ENCODE data around the gene SORCS3. TPM values are rescaled to one million over a fixed set of nuclear protein-coding genes. Genes with fewer than 3 reads are reported as not detected.
"Not testable (repeated sequence)": the region's sequence is repeated elsewhere in the genome, so short reads cannot be mapped to it uniquely, and the experiment has no call there.

The SORCS3 gene
- total RNA-seq, 1 donor from 2014 or later = not detected

DNA sequence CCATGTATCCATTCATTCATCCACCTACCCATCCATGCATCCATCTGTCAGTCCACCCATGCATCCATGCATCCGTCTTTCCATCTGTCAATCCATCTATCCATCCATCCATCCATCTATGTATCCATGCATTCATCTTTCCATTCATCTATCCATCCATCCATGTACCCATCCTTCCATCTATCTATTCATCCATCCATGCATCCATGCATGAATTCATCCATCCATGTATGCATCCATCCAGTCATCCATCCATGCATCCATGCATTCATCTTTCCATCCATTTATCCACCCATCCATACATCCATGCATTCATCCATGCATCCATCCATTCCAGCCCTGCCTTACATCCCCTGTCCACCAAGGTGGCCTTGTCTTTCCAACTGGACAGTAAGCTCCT, 45.7 kb downstream of the SORCS3 start:
- intact Hi-C loops (cut with DNase I) = no loop called here
- DNase-seq (ENCODE audit: low spot score) = no peak

DNA sequence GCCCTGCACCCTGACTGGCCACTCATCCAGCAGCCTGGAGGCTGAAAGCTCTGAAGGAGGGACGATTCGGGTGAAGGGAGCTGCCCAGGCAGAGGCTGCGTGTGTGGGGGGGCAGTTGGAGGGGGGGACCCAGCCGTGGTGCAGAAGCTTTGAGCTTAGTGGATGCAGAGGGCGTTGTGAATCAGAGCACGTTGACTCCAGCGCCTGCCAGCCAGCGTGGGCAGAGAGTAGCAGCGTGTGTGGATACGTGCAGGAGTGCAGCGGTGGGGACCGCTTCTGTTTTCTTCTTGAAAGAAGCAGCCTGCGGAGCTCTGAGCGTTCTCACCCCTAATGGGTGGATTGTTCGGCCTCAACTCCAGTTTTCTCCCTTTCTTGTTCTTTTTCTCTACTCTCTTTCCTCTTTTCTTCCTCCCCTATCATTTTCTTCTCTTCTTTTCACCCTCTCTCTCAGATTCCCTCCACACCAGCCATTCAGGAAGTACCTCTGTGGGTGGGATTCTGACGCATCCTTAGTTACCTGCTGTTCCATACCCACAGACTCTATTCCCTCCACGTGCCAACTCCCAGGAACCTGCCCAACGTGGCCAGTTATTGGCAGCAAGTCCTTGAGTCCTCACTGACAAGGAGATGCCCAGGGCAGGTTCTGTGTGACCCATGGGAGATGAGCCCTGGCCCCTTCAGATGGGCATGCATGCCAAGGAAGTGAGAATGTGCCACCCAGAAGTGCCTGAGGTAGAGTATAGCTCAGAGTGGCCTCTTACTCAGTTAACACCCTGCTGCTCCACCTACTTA, 47.4 kb downstream of the SORCS3 start:
- DNase-seq (ENCODE audit: low spot score) = no peak
- intact Hi-C loops (cut with DNase I) = no loop called here

DNA sequence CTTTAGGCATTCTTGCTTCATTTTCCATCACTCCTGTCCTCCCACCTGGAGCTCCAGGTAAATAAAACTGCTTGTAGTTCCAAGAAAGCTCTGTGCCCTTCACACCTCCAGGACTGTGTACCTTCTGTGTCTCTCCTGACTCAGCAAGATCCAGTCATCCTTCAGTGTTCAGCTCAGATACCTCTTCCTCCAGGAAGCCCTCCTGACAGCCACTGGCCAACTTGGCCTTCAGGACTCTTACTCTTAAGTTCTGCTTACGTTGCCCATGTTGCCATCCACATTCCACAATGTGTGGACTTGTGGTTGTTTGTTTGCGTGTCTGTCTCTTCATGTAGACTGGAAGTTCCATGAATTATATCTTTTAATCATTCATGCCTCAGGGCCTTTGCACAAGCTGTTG, 48.0 kb downstream of the SORCS3 start:
- intact Hi-C loops (cut with DNase I) = no loop called here
- no peak for DNase-seq (ENCODE audit: low spot score)

DNA sequence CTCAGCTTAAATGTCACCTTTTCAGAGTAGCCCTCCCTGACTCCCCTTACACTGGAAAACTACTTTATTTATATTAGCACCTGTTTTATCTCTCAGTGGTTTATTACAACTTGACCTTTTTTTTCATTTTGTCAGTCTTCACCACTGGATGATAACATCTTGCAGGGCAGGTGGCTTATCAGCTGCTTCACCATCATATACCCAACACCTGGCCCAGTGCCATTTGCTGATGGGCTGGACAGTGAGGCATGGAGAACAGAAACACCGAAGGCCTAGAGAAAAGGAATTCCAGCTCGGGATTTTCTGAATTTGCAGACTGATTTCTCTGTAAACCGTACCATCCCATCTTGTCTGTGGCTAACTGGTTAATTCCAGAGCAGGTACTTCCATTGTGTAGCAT, 48.5 kb downstream of the SORCS3 start:
- intact Hi-C loops (cut with DNase I) = no loop called here
- DNase-seq (ENCODE audit: low spot score) = no peak

DNA sequence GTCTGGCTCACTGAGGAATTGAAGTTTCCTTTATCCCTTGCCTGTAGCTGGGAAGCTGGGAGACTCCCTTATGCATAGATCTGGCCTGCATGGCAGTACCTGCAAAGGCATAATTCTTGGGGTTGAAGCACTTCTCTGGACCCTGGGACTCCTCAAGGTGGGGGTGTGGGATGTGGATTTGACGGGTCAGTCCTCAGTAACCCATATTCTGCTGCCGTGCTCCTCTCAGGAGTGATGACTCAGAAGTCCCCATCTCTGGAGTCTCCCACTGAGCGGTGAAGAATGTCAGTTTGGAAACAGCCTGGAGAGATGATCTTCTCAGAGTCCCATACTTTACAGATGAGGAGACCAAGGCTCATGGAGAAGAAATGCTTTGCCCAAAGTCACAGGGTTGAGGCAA, 49.0 kb downstream of the SORCS3 start:
- intact Hi-C loops (cut with DNase I) = no loop called here
- no peak for DNase-seq (ENCODE audit: low spot score)

DNA sequence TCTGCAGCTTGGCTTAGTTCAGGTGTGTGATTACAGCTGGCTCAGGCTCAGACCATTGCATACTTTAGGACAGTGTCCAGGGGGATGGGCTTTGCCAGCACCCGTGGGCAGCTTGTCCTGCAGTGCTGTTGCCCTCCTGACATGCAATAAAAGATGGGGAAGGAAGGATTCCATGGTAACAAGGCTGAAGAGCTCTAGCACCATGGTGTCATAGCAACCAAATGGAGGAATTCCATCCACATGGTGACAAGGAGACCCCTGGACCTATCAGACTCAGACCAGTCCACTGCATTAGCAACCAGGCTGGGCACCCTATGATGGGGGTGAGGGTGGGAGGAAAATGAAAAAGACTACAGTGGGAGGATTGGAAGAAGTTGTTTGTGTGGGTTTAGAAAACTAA, 49.9 kb downstream of the SORCS3 start:
- intact Hi-C loops (cut with DNase I) = no loop called here

DNA sequence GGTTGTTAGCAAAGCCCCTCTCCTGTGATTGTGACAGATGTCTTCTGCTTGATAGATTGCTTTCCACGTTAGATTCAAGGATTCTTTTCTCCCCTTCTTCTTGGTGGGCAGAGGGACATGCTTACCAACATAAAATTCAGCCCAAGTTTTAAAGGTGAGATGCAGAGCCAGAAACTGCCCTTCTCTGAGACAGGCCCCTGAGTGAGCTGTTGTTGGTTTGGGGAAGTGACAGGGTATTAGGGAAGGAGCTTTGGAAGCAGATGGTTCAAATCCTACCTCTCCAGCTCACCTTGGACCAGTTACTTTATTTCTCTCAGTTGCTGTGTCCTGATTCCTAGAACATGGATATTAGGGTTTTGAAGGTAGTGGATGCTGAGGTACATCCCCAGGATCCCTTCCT, 53.0 kb downstream of the SORCS3 start:
- intact Hi-C loops (cut with DNase I) = no loop called here
- no peak for DNase-seq (ENCODE audit: low spot score)

More for the DNA sequence above, 49.9 kb downstream of the SORCS3 start:
- DNase-seq (ENCODE audit: low spot score) = no peak

DNA sequence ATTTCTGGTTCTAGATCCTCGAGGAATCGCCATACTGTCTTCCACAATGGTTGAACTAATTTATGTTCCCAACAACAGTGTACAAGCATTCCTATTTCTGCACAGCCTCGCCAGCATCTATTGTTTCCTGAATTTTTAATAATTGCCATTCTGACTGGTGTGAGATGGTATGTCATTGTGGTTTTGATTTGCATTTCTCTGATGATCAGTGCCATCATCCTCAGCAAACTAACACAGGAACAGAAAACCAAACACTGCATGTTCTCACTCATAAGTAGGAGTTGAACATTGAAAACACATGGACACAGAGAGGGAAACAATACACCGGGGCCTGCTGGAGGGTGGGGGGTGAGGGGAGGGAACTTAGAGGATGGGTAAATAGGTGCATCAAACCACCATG, 62.2 kb downstream of the SORCS3 start:
- DNase-seq (ENCODE audit: low spot score); intact Hi-C loops (cut with DNase I): not testable (repeated sequence)

DNA sequence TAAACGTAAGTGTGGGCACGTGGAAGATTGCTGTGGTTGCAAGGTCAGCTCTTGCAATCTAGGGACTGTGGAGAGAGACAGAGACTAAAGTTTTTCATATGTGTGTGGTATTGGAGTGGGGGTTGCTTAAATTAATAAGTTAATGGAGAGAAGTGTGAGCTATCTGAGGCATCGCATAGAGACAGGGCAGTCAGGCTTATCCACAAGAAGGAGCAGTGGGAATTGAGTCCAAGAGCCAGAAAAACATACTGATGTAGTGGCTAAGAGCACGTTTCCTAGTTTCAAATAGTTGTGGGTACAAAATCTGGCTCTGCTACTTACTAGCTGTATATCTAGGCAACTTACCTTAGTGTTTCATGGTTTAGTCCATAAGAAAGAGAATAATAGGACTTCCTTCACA, 65.8 kb downstream of the SORCS3 start:
- intact Hi-C loops (cut with DNase I) = no loop called here
- no peak for DNase-seq (ENCODE audit: low spot score)

DNA sequence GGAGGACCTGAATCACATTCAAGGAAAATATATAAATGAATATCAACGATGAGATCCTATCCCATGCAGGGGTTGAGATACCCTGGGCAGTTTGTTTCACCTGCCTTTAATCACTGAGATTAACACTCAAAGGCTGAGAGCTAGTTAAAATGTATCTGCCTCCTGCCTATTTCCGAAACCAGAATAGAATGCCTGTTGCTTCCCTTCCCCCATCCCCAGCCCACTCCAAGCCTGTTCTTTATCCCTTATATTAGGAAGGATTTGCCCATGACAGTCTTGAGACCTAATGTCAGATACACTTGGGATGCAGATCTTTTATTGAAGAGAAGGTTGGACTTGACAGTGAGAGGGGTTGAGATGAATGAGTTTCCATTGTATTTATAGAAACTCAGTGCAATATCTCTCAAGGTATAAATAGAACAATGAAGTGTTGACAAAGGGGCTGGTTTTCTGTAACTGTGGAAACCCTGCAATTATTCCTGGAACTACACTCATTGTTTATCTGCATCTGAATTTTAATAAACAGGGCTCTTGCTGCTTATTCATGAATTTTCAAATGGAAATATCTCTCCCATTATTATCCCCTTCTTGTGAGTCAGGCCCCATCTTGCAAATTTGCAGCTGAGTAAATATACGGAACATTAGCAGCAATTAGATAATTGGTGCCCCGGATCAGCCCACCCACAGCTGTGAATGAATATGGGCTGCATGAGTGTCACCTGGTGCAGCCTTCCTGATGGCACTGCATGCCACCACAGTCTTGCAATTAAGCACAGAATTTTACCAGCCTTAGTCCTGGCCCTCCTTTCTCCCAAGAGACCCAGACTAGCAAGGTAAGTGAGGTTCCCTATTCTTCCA, 66.7 kb downstream of the SORCS3 start:
- intact Hi-C loops (cut with DNase I) = no loop called here
- DNase-seq (ENCODE audit: low spot score) = no peak

DNA sequence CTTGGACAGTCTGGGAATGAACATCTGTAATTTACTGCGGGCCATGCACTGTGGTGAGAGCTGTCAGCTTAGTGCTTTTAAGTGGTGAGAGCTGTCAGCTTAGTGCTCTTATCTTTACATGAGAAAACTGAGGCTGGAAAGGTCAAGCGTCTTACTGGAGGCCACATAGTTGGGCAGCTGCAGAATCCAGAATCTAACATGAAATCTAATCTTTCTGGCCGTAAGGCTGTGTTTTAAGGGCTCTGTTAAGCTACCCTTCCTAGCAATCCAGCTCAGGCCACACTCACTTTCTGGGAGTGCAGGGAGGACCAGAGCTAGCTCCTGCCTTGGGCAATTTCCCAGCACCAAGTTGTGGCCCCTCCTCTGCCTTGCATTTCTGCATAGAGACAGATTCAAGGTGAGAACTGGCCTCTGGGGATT, 70.2 kb downstream of the SORCS3 start:
- no peak for DNase-seq (ENCODE audit: low spot score)
- intact Hi-C loops (cut with DNase I) = no loop called here

DNA sequence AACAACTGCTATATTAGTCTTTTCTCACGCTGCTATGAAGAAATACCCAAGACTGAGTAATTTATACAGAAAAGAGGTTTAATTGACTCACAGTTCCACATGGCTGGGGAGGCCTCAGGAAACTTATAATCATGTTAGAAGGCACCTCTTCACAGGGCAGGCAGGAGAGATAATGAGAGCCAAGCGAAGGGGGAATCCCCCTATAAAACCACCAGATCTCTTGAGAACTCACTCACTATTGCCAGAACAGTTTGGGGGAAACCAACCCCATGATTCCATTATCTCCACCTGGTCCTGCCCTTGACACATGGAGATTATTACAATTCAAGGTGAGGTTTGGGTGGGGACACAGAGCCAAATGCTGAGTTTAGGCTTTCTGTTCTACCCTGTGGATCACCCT, 89.5 kb downstream of the SORCS3 start:
- intact Hi-C loops (cut with DNase I); DNase-seq (ENCODE audit: low spot score): not testable (repeated sequence)

DNA sequence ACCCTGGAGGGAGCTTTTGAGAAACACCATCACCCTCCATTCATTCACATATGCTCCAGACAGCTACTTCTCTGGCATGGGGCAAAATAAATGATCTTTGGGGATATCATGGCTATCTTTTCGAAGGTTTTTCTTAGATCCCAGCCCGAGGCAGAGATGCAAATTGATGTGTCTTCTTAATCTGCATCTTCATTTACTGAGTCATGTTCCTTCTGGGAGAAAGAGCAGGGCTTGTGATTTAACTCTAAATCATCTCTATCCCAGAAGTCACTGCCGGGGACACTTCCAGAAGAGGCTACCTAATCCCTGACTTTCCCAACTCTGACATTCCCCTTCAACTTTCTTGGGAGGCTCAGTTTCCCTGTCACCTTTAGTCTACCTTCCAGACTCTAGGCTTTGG, 90.1 kb downstream of the SORCS3 start:
- DNase-seq (ENCODE audit: low spot score) = no peak
- intact Hi-C loops (cut with DNase I) = no loop called here

DNA sequence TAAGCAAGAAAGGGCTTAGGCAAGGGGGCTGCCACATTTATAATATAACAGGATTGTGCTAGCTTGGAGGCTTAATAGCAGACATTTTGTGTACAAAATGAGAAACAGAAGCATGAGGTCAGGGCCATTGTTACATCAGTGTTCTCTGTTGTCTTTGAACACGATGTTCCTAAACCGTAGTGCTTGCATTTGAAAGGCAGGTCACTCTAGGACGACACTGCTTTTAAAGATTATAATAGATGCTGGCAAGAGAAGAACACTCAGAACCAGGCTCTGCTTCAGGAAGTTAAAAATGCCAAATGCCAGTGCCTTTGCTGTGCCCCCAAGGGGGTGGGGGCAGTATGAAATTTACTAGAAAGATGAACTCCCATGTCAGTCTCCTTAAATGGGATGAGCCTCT, 91.1 kb downstream of the SORCS3 start:
- intact Hi-C loops (cut with DNase I) = no loop called here
- no peak for DNase-seq (ENCODE audit: low spot score)

DNA sequence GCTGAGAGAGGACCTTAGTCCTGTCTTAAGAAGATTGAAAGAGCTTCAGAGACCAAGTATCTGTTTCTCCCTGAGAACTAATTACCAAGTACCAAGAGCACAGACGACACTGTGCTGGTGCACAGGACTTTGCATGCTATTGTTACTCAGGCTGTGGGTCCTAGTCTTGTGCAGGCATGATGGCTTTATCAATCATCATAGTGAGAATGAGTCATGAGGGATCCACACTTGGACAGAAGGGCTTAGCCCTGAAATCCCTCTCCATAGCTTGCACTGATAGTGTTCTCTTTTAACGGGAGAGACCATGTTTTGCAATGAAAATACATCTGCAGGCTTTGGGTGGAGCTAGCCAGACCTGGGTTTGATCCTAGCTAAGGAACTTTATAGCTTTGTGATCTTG, 93.3 kb downstream of the SORCS3 start:
- DNase-seq (ENCODE audit: low spot score) = no peak
- intact Hi-C loops (cut with DNase I) = no loop called here

DNA sequence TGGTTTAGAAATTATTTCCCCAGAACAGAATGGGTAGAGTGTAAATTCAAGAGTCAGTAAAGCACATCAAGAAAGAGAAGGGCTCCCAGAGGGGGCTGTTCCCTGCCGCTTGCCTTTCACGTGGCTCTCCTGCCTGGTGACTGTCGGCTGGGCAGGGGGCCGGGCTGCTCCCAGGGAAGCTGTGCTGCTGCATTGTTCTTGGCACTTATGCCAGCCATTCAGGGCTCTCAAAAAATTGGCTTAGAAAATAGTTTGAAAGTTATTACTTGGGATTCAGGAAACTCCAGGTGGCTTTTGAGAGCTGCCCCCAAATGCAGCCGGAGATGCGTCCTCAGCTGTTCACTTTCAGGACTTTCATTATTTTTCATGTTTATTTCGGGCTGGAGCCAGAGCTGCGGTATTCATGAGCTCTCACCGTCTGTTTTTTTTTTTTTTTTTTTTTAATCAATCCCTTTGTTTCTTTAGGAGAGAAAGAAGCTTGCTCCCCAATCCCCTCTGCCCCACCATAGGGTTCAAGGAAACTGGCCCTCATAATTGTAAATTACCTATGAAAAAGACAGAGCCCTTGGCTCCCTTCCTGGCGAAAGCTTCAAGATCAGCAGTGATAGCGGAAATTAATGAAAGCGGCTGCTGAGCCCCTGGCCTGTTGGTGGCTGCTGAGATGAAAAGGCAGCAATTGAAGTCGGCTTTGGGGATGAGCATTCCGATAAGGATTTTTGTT, 94.1 kb downstream of the SORCS3 start:
- intact Hi-C loops (cut with DNase I) = no loop called here
- no peak for DNase-seq (ENCODE audit: low spot score)

DNA sequence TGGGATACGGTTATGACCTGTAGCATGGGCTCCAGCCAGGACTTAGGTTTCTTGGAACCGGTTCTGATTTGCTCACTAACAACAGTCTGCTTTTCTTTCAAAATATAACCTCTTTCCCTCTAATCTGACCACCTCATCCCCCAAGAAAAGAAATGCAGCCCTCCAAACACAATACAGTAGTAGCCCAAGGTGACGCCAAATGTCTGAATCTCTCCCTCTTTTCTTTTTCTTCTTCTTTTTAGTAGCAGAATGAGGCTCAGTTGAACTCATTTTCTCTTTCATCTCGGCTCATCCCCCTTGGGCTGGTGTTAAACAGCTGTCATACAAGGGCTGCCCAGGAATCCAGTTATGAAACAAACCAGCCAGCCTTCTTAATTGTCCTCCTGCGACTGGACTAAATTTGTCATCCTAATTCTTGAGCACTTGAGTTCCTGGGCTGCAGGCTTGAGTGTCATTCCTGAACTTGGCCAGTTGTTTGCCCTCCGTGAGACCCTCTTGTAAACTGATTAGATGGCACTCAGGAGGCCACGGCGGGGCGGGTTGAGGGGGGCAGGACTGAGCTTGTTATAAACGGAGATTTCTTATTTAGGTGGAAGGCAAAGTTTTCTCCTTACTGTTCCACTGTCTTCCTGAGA, 94.8 kb downstream of the SORCS3 start:
- intact Hi-C loops (cut with DNase I) = no loop called here
- no peak for DNase-seq (ENCODE audit: low spot score)

DNA sequence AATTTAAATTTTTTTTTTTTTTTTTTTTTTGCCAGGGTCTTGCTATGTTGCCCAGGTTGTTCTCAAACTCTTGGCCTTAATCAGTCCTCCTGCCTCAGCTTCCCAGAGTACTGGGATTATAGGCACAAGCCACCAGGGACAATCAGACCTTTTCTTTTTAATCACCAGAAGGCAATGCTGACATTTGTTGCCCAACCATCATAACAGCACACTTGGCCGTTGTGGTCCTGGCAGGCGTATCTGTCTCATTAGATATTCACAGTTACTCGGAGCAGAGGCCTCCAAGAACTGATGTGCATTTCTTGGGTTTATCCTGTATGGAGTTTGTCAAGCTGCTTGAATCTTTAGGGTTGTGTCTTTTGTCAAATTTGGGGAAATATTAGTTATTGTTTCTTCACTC, 100.0 kb downstream of the SORCS3 start:
- no peak for DNase-seq (ENCODE audit: low spot score)
- intact Hi-C loops (cut with DNase I) = no loop called here

DNA sequence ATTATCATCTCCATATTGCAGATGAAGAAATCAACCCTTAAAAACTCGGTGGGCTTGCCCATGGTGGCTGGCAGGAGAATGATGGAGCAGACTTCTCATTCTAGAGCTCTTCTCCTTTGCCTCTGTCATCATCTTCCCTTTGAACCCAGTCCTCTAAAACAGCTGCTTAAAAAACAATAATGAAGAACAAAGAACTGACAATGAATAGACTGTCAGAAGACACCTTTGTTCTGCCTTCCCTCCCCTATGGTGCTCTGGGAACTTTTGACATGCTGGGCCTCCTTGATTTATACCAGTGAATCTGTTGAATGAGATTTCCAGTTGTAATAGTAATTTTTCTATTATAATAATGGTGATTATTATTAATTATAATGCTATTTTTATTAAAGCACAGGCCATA, 103.0 kb downstream of the SORCS3 start:
- DNase-seq (ENCODE audit: low spot score) = no peak
- intact Hi-C loops (cut with DNase I) = no loop called here

DNA sequence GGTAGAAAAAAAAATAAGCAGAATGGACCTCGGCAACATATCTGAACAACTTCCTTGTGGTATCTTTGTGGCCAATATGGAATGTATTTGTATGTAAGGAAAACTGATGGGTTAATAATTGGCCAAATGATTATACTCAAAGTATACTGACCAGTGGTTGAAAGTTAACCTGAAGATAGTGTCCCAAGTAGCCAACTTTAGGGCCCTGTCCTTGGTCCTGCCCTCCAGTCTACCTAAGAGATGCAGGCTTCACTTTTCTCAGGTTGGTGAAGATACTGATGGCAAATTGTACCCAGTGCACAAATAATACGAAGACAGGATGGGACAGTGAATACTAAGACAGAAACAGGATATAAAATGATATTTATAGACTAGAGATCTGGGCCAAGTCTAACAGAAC, 109.2 kb downstream of the SORCS3 start:
- intact Hi-C loops (cut with DNase I) = no loop called here
- no peak for DNase-seq (ENCODE audit: low spot score)

All from cardiac septum (tissue), 1 donor.